HG02840 (cell line): ENCODE results near the gene EDIL3.

Source experiments
- ATAC-seq: cut with Tn5 transposase; IDR thresholded peaks from one replicate; pipeline ENCODE4 v1.9.1; 2021; ENCODE audit warnings: mild to moderate bottlenecking, moderate library complexity, moderate number of reproducible peaks; ENCODE audit not compliant: unreplicated experiment, low FRiP score

Gene EDIL3

GRCh38 chr5:84265739-84266550 lies 118.7 kb downstream of the EDIL3 start:
- ATAC-seq: no peak

- no peak for ATAC-seq
Observed at GRCh38 chr5:84265130-84265529, 119.5 kb downstream of the EDIL3 start.

DNA sequence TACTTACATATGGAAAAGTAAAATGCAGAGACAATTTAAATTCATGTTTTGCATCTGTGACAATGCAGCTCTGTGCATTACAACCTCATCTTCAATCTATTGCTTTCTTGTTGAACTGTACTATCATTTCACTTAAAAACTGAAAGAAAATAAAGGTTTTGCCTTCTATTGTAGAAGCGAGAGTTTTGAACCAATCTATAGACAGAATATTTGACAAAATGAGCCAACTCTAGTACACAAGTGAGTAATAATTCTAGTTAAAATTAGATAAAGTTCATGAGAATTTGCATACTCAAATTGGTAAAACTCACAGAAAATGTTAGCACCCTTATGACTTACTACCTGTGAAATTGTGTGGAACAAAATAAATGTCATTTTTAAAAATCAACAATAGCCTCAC lies 123.7 kb downstream of the EDIL3 start:
- no peak for ATAC-seq

DNA sequence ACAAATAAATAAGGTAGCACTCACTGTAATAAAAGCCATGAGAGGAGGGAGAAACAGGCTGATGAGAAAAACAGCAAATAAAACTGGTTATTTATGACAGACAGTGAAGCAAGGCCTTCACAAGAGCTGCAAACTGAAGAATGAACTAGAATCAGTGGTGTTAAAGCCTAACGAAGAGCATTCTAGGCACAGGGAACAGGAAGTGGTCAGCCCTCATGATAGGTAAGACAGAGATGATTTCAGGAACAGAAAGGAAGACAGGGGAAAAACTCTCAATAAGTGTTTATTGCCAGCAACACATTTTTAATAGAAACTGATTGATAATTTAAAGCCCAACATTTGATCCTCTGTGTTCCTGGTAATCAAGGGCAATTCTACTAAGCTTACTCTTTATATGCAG lies 124.5 kb downstream of the EDIL3 start:
- ATAC-seq: peak; percentile 53

- no peak for ATAC-seq
Observed at GRCh38 chr5:84259283-84260045, 125.2 kb downstream of the EDIL3 start.

GRCh38 chr5:84257061-84257460 lies 127.6 kb downstream of the EDIL3 start:
- ATAC-seq: no peak

DNA sequence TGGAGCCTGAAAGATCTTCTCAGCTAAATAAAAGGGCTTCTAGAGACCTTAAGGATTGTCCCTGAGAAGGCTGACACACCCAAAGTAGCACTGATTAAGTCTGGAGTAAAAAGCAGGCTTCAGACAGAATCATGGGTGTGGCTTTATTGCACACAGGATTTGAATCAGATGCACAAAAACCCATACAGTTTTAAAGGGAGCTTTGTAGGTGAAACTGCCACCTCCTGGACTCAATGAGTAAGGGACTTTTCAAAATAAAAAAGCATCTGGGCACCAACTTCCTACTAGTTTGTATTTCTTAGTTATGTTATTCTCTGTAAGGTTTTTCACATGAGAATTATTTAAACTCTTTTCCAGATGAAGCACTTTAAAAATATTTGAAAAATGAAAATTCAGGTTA lies 129.4 kb downstream of the EDIL3 start:
- ATAC-seq: no peak

DNA sequence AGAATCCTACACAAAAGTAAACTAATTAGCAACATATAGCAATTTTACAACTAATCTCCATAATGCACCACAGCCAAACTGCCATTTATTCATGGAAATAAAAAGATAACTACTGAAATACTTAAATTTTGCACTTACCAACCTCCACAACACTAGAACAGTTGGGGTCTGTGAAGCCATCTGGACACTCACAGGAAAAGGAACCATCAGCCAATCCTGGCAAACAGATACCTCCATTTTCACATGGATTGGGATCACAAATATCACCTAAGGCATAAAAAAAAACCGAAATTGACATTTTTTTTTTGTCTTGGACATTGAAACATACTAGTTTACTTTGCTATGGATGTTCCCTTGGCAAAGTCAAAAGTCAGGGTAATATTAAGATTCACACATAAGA lies 130.7 kb downstream of the EDIL3 start:
- ATAC-seq: no peak

DNA sequence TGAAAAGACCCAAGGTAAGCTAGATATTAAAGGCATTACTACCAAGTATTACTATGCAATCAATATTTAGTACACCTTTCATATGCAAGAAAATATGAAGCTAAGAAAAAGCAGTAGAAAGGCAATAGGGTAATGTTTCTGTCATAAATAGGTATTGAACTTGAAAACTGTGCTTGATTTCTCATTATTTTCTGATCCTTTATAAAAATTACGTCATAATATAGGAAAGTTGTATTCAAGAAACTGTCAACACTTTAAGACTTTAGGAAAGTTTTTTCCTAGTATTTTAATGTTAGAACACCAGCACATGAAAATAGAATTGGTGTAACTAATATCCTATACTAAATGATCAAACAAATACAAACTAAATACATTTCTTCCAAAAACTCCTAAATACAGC lies 133.2 kb downstream of the EDIL3 start:
- no peak for ATAC-seq

GRCh38 chr5:84249918-84250630 lies 134.6 kb downstream of the EDIL3 start:
- ATAC-seq: no peak

GRCh38 chr5:84248013-84248412 lies 136.7 kb downstream of the EDIL3 start:
- ATAC-seq: no peak

DNA sequence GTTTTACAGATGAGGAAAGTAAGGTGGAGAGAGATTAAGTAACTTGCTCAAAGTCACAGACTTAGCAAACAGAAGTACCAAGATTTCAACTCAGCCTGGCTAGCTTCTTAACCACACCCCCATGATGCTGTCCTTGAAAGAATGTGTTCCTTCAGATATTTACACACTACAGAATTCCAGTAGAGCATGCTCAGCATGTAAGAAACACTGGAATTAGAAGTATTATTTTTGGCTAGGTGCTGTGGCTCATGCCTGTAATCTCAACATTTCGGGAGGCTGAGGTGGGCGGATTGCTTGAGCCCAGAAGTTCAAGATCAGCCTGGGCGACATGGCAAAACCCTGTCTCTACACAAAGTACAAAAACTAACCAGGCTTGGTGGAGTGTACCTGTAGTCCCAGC lies 142.4 kb downstream of the EDIL3 start:
- no peak for ATAC-seq

DNA sequence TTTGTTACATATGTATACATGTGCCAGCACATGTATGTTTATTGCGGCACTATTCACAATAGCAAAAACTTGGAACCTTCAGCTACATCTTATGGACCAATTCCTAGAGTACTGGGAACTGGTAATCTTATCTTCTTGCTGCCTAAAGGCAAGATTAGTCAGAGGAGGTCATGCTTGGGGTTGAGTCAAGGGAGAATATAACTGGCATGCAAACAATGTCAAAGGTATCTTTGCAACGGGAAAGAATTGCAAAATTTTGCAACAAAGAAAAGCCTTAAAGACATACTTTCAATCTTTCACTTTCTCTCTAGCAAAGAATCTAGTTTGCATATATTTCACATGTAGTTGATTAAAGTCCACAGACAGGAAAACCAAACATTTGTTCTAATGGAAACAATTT lies 145.2 kb downstream of the EDIL3 start:
- no peak for ATAC-seq

- no peak for ATAC-seq
Observed at GRCh38 chr5:84237126-84237525, 147.6 kb downstream of the EDIL3 start.

- ATAC-seq: no peak
Observed at GRCh38 chr5:84231433-84231832, 153.2 kb downstream of the EDIL3 start.

DNA sequence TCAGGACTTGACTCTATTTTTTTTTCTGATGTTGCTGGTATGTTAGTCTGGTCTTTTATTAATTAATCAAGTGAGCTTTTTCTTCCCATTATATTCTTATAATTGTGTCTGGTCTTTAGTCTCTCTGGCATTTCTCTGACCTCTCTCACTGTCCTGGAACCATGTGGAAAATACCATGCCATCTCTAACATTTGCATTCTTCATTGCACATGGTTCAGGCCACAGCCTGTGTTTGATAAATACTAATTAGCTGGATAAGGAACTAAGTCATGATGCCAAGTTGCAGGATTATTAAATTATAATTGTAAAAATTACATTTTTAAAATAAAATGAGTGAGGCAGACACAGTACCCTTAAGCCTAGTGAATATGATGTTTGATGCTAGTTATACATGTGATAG lies 155.6 kb downstream of the EDIL3 start:
- no peak for ATAC-seq

GRCh38 chr5:84228266-84228665 lies 156.4 kb downstream of the EDIL3 start:
- ATAC-seq: no peak

GRCh38 chr5:84227236-84227635 lies 157.4 kb downstream of the EDIL3 start:
- ATAC-seq: no peak

DNA sequence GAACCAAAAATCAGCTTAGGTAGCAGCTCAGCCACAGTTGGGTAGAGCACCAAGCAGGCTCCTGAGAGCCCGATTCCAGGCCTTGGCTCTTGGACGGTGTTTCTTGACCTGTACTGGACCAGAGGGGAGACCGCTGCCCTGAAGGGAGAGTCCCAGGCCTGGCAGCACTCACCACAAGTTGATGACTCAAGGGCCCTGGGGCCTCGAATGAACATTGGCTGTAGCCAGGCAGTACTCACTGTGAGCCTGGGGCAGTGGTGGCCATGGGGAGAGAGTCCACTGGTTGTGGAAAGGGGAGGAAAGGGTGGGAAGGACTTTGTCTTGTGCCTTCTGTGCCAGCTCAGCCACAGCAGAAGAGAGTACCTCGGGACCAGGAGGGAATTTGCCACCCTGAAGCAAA lies 166.1 kb downstream of the EDIL3 start:
- no peak for ATAC-seq

DNA sequence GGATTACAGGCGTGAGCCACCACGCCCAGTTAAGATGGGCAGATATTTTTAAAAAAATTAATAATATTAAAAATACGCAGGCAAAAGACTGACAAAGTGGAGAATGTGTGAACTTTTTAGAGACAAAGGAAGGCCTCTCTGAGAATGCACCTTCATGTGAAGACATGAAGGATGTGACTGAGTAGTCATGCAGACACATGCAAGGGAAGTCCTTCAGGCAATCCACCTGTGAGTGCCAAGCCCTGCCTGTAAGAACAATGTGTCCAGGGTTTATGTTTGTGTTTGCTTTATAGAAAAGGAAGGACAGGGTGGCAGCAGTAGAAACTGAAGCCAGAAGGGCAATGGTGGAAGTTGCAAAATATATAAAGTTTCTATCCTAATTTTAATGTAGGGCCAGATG lies 169.2 kb downstream of the EDIL3 start:
- no peak for ATAC-seq

DNA sequence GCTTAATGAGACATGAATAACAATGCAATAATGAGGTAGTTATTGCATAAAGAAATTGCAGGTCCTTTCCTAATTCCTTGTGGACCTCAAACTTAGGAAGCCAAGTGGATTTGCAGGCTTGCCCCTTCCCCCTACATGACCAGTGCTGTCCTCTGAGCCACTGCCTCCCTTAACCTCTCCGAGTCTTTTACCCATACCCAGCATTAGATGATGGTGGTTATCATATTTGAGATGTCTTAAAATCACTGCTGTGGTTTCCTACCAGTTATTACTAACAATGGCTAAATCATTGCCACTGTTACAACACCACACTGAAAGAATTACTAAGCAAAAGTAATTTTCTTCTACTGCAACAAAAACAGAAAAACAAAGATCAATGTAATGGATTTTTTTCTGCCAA lies 170.8 kb downstream of the EDIL3 start:
- ATAC-seq: no peak
